Measurements from ENCODE around the gene CLEC3B. TPM values are rescaled to one million over a fixed set of nuclear protein-coding genes. Genes with fewer than 3 reads are reported as not detected.

CLEC3B gene
- total and polyA plus RNA-seq, 2 of the 8 experiments (the other 6 are each of a cell fraction or from before 2014, with no cell fraction given): 0.32 TPM; not detected in 1

DNA sequence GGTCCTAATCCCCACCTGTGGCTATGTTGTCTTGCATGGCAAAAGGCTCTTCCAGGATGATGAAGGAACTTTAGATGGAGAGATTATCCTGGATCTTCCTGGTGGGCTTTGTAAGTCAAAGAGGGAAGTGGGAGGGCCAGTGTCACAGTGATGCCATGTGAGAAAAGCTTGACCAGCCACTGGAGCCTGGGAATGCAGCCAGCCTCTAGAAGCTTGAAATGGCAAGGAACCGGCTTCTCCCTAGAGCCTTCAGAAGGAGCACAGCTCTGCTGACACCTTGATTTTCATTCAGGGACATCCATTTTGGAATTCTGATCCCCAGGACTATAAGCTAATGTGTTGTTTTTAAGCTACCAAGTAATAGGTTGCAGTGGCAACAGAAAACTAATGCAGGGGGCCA, 58.3 kb downstream of the CLEC3B start:
- no peak for TF ChIP-seq SUZ12 (IDR thresholded peaks at IDR 0.05; ENCODE audit: low read length)
- no peak for TF ChIP-seq SIX5 (IDR thresholded peaks at IDR 0.05; ENCODE audit: low read depth, low read length)
- TF ChIP-seq BRCA1 (IDR thresholded peaks at IDR 0.05; ENCODE audit: low read depth, low read length): no peak
- TF ChIP-seq EGR1 (IDR thresholded peaks at IDR 0.05; ENCODE audit: borderline replicate concordance, low read depth, low read length): no peak
- no peak for TF ChIP-seq SP1 (IDR thresholded peaks at IDR 0.05; ENCODE audit: low read depth, low read length)
- no peak for TF ChIP-seq GTF2F1 (IDR thresholded peaks at IDR 0.05; ENCODE audit: borderline replicate concordance, low read depth, low read length)
- TF ChIP-seq, protein P1, sequence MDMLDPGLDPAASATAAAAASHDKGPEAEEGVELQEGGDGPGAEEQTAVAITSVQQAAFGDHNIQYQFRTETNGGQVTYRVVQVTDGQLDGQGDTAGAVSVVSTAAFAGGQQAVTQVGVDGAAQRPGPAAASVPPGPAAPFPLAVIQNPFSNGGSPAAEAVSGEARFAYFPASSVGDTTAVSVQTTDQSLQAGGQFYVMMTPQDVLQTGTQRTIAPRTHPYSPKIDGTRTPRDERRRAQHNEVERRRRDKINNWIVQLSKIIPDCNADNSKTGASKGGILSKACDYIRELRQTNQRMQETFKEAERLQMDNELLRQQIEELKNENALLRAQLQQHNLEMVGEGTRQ (IDR thresholded peaks at IDR 0.05; ENCODE audit: low read length): no peak
- TF ChIP-seq CTBP2 (IDR thresholded peaks at IDR 0.05; ENCODE audit: borderline replicate concordance, insufficient read depth, insufficient read length, low read length): no peak
- TF ChIP-seq KDM5A (IDR thresholded peaks at IDR 0.05; ENCODE audit: low read length): no peak
- H3K18ac ChIP-seq (ENCODE audit: extremely low read depth, low read length): no peak overlapping the region
- no peak overlapping the region for H3K14ac ChIP-seq (ENCODE audit: insufficient read length)
- no peak overlapping the region for H2AFZ ChIP-seq (ENCODE audit: low read length)
- H4K20me1 ChIP-seq (replicated peaks in 1 of 2; ENCODE audit: control insufficient read depth in 1 of 2, insufficient read depth in 2 of 2, low read length in 2 of 2): no peaks in the 10 kb centered on the region
- H2BK15ac ChIP-seq (ENCODE audit: low read length): no peak overlapping the region
- H3K9me3 ChIP-seq (ENCODE audit: insufficient read depth in 2 of 2, low read depth in 1 of 2, low read length in 1 of 2): no peaks in the 10 kb centered on the region
- no peak overlapping the region for H3K56ac ChIP-seq (replicated peaks; ENCODE audit: insufficient read length, low read depth, low read length)
- no peaks in the 10 kb centered on the region for H3K79me1 ChIP-seq (ENCODE audit: low read depth, low read length)
- 88% methylated on average over 1 of the region's 1 CpG; no CpG with 5 or more reads in 1 of the 2 experiments for WGBS, 2 experiments (ENCODE audit: extremely low coverage in 1 of 2, insufficient coverage in 1 of 2, insufficient read length in 1 of 2, insufficient replicate concordance in 2 of 2, low coverage in 1 of 2, low lambda C conversion rate in 2 of 2, missing lambda C conversion rate in 1 of 2)
- H2BK12ac ChIP-seq (ENCODE audit: low read depth, low read length): no peak overlapping the region
- no peak overlapping the region for H3K9ac ChIP-seq (replicated peaks in 1 of 4; ENCODE audit: extremely low read depth in 1 of 4, low read depth in 3 of 4, low read length in 3 of 4)
- H3K4ac ChIP-seq (replicated peaks; ENCODE audit: insufficient read length, low read depth, low read length): no peak overlapping the region
- H2AK5ac ChIP-seq (ENCODE audit: low read depth, low read length): no peak overlapping the region
- H3K4me1 ChIP-seq (replicated peaks in 1 of 4; ENCODE audit: control insufficient read depth in 3 of 4, insufficient read depth in 4 of 4, low read length in 3 of 4): no peaks in the 10 kb centered on the region
- DNase-seq (ENCODE audit: low read depth in 1 of 2, low spot score in 2 of 2) (no peak), FAIRE-seq (no peak)
- no peaks in the 10 kb centered on the region for H3K27me3 ChIP-seq (replicated peaks in 1 of 4; ENCODE audit: control insufficient read depth in 3 of 4, extremely low read depth in 1 of 4, insufficient read depth in 3 of 4, low read length in 3 of 4)
- H3K4me3 ChIP-seq (ENCODE audit: extremely low read depth in 1 of 4, insufficient read depth in 2 of 4, low read depth in 3 of 4, low read length in 4 of 4): no peak overlapping the region
- peaks cover 5 to 20% (median 15%) of the 10 kb centered on the region in 4 experiments for H3K36me3 ChIP-seq (ENCODE audit: control insufficient read depth in 2 of 4, insufficient read depth in 4 of 4, low read length in 3 of 4)
- ChIA-PET POLR2A (ENCODE audit: partially characterized antibody) (no interaction called here), CTCF (ENCODE audit: partially characterized antibody) (interaction anchor here (0.9 to 2.2 kb wide), 5 partner anchors 9 to 182 kb away, joined by 3 to 7 read pairs (median 4); no protein-coding TSS in a partner anchor)
- H3K27ac ChIP-seq (ENCODE audit: low read depth, low read length): no peak overlapping the region
- no peak overlapping the region for H4K5ac ChIP-seq (ENCODE audit: insufficient read length, low read depth, low read length)
- H4K8ac ChIP-seq (ENCODE audit: extremely low read depth, insufficient read depth, low read length): no peak overlapping the region
- no peak overlapping the region for H4K91ac ChIP-seq (replicated peaks; ENCODE audit: insufficient read length, low read length)
- no peak overlapping the region for H3K4me2 ChIP-seq (ENCODE audit: insufficient read depth in 1 of 2, low read depth in 2 of 2, low read length in 2 of 2)
- no peaks in the 10 kb centered on the region for H3K23me2 ChIP-seq (ENCODE audit: low read depth, low read length)
- H2BK120ac ChIP-seq (replicated peaks; ENCODE audit: low read depth, low read length): no peak overlapping the region
- no peak overlapping the region; the same call in 1 of the 2 replicates for H2BK5ac ChIP-seq (ENCODE audit: low read depth, low read length)
- no peak overlapping the region for H2BK20ac ChIP-seq (ENCODE audit: low read length)
- no peak overlapping the region for H3K23ac ChIP-seq (ENCODE audit: insufficient read length)
- no peaks in the 10 kb centered on the region for H3K79me2 ChIP-seq (ENCODE audit: control insufficient read depth in 1 of 2, insufficient read depth in 2 of 2, low read length in 2 of 2)
